ENCODE data around the gene NFX1. TPM values are rescaled to one million over a fixed set of nuclear protein-coding genes. Genes with fewer than 3 reads are reported as not detected.

NFX1 gene
- total and polyA plus RNA-seq, 9 of the 15 experiments (the other 6 are each of a cell fraction or from before 2014, with no cell fraction given) = 8.8 to 38.9 (median 26.8) TPM

DNA sequence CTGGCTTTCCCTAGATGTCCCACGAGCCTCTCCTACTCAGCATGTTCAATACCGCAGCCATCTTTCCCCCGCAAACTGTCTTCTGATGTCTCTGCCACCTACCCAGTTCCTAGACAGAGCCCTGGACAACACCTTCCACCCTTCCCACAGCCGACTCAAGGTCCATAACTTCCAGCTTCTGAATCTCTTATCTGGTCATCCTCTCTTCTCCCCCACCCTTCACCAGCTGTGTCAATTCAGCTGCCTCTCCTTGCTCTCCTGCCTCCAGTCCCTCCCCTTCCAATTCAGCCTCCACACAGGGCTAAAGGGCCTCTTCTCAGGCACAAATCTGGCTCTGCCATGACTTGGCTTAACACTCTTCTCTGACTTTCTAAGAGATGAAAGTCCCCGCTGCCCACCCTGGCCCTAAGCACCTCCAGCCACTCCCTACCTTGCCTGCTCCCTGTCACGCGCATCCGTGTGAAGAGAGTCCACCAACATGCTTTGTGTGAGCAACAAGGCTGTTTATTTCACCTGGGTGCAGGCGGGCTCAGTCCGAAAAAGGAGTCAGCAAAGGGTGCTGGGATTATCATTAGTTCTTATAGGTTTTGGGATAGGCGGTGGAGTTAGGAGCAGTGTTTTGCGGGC, 86.9 kb downstream of the NFX1 start (continued):
- TF ChIP-seq CBFA2T3 (IDR thresholded peaks at IDR 0.05) (peak; percentile 77), U2AF1 (optimal IDR thresholded peaks at IDR 0.05; ENCODE audit: low read depth, low read length) (no peak), ARID1B (IDR thresholded peaks at IDR 0.05) (peak; percentile 53; the same call in 1 of the 2 replicates), HIVEP1 (CRISPR knock-in tag; IDR thresholded peaks at IDR 0.05) (no peak), HLTF (IDR thresholded peaks at IDR 0.05) (no peak), GABPB1 (CRISPR knock-in tag; IDR thresholded peaks at IDR 0.05) (no peak), SMARCE1 (IDR thresholded peaks at IDR 0.05) (0 out of 2 replicates have a peak, but pooled peaks have one; percentile 38), ZEB2 (IDR thresholded peaks at IDR 0.05) (0 out of 2 replicates have a peak, but pooled peaks have one; percentile 22), NCOR1 (IDR thresholded peaks at IDR 0.05) (peak; percentile 23; the same call in 1 of the 2 replicates), KLF16 (IDR thresholded peaks at IDR 0.05) (0 out of 2 replicates have a peak, but pooled peaks have one; percentile 27), ZNF76 (CRISPR knock-in tag; IDR thresholded peaks at IDR 0.05; ENCODE audit: borderline replicate concordance) (no peak), HEY1 (CRISPR knock-in tag; IDR thresholded peaks at IDR 0.05; ENCODE audit: borderline replicate concordance) (no peak), DPF2 (IDR thresholded peaks at IDR 0.05) (0 out of 2 replicates have a peak, but pooled peaks have one; percentile 32)
- TF ChIP-seq, protein P1, sequence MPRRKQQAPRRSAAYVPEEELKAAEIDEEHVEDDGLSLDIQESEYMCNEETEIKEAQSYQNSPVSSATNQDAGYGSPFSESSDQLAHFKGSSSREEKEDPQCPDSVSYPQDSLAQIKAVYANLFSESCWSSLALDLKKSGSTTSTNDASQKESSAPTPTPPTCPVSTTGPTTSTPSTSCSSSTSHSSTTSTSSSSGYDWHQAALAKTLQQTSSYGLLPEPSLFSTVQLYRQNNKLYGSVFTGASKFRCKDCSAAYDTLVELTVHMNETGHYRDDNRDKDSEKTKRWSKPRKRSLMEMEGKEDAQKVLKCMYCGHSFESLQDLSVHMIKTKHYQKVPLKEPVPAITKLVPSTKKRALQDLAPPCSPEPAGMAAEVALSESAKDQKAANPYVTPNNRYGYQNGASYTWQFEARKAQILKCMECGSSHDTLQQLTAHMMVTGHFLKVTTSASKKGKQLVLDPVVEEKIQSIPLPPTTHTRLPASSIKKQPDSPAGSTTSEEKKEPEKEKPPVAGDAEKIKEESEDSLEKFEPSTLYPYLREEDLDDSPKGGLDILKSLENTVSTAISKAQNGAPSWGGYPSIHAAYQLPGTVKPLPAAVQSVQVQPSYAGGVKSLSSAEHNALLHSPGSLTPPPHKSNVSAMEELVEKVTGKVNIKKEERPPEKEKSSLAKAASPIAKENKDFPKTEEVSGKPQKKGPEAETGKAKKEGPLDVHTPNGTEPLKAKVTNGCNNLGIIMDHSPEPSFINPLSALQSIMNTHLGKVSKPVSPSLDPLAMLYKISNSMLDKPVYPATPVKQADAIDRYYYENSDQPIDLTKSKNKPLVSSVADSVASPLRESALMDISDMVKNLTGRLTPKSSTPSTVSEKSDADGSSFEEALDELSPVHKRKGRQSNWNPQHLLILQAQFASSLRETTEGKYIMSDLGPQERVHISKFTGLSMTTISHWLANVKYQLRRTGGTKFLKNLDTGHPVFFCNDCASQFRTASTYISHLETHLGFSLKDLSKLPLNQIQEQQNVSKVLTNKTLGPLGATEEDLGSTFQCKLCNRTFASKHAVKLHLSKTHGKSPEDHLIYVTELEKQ (CRISPR knock-in tag; IDR thresholded peaks at IDR 0.05) = no peak
- TF ChIP-seq, protein P2, sequence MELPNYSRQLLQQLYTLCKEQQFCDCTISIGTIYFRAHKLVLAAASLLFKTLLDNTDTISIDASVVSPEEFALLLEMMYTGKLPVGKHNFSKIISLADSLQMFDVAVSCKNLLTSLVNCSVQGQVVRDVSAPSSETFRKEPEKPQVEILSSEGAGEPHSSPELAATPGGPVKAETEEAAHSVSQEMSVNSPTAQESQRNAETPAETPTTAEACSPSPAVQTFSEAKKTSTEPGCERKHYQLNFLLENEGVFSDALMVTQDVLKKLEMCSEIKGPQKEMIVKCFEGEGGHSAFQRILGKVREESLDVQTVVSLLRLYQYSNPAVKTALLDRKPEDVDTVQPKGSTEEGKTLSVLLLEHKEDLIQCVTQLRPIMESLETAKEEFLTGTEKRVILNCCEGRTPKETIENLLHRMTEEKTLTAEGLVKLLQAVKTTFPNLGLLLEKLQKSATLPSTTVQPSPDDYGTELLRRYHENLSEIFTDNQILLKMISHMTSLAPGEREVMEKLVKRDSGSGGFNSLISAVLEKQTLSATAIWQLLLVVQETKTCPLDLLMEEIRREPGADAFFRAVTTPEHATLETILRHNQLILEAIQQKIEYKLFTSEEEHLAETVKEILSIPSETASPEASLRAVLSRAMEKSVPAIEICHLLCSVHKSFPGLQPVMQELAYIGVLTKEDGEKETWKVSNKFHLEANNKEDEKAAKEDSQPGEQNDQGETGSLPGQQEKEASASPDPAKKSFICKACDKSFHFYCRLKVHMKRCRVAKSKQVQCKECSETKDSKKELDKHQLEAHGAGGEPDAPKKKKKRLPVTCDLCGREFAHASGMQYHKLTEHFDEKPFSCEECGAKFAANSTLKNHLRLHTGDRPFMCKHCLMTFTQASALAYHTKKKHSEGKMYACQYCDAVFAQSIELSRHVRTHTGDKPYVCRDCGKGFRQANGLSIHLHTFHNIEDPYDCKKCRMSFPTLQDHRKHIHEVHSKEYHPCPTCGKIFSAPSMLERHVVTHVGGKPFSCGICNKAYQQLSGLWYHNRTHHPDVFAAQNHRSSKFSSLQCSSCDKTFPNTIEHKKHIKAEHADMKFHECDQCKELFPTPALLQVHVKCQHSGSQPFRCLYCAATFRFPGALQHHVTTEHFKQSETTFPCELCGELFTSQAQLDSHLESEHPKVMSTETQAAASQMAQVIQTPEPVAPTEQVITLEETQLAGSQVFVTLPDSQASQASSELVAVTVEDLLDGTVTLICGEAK (IDR thresholded peaks at IDR 0.05) = no peak
- TF ChIP-seq, protein P2 (CRISPR knock-in tag; IDR thresholded peaks at IDR 0.05) = no peak
- TF ChIP-seq, protein P3, sequence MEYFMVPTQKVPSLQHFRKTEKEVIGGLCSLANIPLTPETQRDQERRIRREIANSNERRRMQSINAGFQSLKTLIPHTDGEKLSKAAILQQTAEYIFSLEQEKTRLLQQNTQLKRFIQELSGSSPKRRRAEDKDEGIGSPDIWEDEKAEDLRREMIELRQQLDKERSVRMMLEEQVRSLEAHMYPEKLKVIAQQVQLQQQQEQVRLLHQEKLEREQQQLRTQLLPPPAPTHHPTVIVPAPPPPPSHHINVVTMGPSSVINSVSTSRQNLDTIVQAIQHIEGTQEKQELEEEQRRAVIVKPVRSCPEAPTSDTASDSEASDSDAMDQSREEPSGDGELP (CRISPR knock-in tag; IDR thresholded peaks at IDR 0.05; ENCODE audit: borderline replicate concordance) = peak; percentile 71

Measured in K562 (cell line).